Myocyte (in vitro differentiated cells): Measurements from ENCODE around the gene SNAP47. TPM values are rescaled to one million over a fixed set of nuclear protein-coding genes. Genes with fewer than 3 reads are reported as not detected.

Experiments used
- DNase-seq: peaks from one replicate; pipeline ENCODE4 v3.0.0-alpha.2; 2012; ENCODE audit warnings: low read depth
- total RNA-seq: library from RNA; depleted of rRNA; stranded (reverse); fragments of >200 nt; gene quantifications from 2 replicates; pipeline ENCODE4 v1.2.3, GENCODE V29; 2014

Gene SNAP47
- total RNA-seq, 1 donor from 2014 or later: 43.1 TPM

GRCh38 chr1:227731696-227732585 is 3.3 kb upstream of the SNAP47 start:
- no peak for DNase-seq

GRCh38 chr1:227732586-227733308 is 2.5 kb upstream of the SNAP47 start:
- DNase-seq: no peak

DNA sequence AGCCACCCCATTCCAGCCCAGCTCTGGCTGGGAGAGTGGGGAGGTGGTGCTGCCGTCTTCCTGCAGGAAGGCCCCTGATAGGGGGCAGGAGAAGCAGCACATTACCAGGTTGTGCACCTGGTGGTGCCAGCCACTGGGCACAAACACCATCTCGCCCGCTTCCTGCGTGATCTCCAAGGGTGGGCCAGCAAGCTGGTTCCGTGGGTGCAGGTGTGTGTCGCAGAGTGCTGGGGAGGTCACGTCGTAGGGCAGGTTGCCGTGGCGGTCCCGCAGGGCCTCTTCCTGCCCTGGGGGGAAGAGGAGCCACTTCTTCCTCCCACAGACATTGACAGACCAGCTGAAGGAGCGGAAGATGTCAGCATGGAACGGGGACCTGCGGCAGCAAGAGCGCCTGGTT is 1.9 kb upstream of the SNAP47 start:
- no peak for DNase-seq

DNA sequence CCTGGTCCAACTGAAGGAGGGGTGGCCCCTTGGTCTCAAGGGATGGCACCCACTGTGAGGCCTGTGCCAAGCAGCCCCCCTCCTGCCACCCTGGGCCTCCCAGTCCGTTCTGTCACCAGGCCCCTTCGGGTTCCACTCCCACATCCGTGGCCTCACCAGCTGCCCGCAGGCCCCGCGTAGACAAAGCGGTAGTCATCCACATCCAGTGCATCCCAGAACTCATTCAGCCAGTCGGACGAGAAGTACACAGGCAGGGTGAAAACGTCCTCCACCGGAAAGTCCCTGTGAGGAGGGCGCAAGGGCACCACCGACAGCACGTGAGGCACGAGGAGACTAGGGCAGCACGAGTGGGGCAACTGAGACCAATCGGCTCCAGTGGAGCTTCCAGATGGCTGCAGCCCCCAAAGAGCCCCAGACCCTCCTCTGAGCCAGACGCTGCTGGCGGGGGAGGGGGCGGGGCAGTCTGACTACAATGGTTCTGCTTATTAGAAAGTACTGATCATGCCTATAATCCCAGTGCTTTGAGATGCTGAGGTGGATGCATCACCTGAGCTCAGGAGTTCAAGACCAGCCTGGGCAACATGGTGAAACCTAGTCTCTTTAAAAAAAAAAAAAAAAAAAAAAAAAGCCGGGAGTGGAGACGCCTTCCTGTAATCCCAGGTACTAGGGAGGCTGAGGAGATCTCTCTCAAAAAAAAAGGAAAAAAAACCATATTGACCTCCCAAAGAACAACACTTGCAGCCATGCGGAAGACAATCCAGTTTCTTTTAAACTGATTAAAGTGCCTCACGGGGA is 1.3 kb upstream of the SNAP47 start:
- DNase-seq: no peak

DNA sequence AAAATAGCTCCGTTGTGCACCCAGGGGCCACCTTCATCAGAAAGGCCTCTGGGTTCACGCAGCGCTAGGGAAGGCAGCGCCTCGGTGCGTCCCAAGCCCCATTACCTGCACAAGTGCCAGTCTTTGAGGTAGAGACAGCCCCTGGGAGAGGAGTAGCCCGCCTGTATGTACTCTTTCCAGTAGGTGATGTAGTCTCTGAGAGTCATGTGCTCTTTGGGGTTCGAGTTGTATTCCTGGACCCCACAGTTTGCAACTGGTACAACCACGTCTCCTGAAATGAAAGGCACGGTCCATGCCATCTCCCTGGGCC is 734 bp upstream of the SNAP47 start:
- no peak for DNase-seq

GRCh38 chr1:227735539-227736285 is 477 bp downstream of the SNAP47 start:
- no peak for DNase-seq

DNA sequence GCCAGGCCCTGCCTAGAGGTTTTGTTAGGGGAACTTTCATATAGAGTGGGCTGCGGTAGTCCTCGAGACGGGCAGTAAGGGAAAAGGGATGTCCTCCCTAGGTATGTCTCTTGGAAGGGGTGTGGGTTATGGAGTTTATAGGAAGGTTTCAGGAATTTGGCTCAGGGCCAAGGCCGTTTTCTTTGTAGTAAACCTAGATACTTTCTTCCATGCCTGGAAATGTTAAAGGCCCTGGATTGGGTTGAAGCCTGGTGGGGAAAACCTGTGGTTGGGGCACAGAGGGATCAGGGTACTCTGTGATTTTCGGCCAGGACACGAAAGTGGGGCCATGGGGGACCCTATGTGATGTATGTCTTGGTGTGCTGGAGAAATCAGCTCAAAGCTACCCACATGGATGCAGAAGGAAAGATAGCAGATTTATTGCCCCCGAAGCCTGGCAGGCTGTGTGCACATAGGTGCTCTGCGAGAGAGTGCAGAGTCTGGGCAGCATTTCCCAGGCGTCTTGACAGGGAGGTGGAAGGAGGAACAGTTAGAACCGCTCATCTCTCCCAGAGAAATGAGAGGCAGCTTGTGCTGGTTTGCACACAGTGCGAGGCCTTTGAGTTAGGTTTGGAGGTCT is 1.7 kb downstream of the SNAP47 start:
- DNase-seq: no peak

GRCh38 chr1:227738820-227739219 is 3.6 kb downstream of the SNAP47 start:
- no peak for DNase-seq

DNA sequence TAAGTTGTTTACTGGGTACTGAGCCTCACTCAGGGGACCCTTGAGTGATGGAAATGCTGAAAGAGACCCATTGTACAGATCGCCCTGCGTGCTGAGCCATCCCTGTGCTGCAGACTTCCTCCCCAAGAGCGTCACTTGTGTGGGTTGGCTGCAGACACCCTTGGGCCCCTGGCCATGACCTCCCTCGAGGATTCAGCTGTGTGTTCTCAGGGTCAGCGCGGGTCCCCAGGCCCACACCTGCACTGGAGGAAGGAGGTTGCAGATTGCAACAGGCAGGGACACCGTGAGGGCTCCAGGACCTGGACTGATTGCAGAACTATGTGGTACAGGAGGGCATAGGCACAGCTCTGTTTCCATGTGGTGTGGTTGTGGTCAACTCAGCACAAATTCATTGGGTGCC is 4.4 kb downstream of the SNAP47 start:
- no peak for DNase-seq

GRCh38 chr1:227740401-227740960 is 5.2 kb downstream of the SNAP47 start:
- no peak for DNase-seq

DNA sequence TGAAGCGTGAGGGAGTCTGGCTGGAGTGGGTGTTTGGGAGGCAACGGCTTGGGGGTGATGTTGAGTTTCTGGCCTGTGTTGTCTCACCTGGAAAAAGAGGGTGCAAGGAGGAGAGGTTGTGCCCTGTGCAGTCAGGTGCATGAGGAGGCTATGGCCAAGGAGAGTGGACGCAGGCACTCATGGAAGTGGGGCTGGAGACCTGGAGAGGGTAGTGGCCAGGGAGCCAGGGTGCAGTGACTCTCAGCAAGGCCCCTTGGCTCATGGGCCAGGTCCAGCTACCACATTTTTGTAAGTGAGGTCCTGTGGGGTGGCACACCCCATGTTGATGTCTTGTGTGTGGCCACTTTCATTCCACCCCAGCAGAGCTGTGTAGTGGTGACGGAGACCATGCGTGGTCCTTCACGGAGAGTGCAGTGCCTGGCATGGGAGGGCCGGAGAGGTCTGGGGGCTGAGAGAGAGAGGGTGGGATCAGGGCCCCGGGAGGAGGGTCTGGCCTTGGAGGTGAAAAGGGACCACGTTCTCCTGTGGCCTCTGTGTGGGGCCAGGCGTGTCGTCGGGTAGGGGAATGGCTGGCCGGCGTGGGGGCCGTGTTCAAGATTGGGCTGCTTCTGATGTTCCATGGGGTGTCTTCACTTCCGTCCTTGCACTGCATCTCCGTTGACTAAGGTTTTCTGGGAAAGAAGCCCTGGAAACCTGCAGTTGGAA is 6.1 kb downstream of the SNAP47 start:
- no peak for DNase-seq

GRCh38 chr1:227742738-227743715 is 7.8 kb downstream of the SNAP47 start:
- no peak for DNase-seq

DNA sequence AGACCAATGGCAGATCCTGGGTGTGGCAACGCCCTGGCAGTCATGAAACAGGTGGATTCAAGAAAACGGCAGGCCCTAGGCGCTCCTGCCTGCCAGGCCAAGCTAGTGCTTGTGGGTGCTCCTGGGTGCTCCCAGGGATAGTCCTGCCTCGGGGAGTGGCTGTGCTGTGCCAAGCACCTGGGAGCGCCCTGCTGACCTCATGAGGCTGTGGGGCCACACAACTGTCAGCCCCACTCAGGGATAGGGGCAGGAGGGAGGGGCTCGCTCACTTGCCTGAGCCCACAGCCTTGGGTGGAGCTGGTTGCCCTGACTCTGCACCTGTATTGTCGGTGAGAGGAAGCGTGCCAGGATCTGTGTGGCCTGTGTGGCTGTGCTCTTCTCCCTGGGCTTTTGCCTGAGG is 9.4 kb downstream of the SNAP47 start:
- no peak for DNase-seq

- DNase-seq: no peak
Measured at GRCh38 chr1:227745568-227746265, 10.5 kb downstream of the SNAP47 start.

GRCh38 chr1:227746676-227747075 is 11.4 kb downstream of the SNAP47 start:
- no peak for DNase-seq

DNA sequence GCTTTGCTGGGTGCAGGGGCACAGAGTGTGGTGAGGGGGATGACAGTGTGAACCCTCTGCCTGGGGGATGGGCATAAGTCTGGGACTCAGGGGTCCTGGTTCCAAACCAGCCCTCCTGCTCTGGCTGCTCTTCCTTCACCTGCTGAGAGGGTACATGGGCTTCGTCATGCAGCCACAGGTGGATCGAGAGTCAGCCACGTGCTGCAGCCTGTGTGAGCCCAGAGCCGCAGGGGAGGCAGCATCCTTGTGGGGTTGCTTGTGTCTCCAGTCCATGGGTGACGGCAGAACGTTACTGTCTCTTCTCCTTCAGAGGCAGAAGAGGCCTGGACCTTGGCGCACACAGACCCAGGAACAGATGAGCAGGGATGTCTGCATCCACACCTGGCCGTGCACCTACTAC is 12.1 kb downstream of the SNAP47 start:
- no peak for DNase-seq

- no peak for DNase-seq
Measured at GRCh38 chr1:227747948-227748495, 12.8 kb downstream of the SNAP47 start.
